ENCODE results near the gene CLSTN3. TPM values are rescaled to one million over a fixed set of nuclear protein-coding genes. Genes with fewer than 3 reads are reported as not detected.

Gene CLSTN3
- total and polyA plus RNA-seq, 12 donors: 3.7 to 16.8 (median 6.0) TPM

DNA sequence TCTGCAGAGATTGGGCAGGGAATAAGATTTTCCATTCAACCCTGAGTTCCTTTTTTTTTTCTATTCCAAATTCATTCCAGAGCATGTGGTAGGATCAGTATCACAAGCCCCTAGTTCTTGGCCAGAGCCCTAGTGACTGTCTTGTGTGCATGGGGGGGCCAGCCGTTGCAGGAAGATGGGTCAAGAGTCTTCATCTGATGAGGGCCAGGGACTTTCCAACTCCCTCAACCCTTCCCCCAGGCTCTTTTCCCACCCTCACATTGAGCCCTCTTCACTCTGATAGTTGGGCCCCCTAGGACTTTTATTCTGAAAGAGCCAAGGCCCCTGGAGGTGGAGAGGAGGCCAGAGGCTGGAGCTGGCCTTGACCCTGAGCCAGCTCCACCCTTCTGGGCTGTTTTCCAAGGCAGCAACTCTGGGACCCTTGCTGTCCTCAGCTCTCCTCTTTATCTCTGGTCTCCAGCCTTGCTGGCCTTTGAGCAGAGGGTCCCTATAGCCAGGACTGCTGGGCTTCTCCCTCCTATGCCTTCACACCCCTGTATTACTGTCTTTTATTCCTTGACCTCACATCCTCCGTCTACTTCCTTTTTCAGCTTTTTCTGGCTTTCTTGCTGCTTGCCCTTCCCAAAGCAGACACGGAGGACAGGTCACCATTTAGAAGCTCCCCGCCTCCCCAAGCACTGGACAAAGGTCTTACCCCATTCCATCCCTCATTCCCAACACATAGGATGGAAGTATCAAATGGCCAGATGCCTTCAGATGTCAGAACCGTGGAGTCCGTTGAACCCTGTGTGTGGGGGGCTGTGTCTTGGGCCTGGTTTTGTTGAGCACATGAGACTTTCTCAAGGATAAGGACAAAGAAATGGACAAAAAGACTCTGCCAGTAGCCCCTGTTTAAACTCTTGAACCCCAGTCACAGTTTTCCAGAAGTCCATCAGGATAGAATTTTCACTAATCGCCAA, 7.1 kb upstream of the CLSTN3 start:
- ATAC-seq (peak; percentile 46 to 72 (median 58)), DNase-seq (peak in 1 of 2 donors; percentile 62)
- Histone ChIP-seq H3K27me3 (no peaks in the 10 kb centered on the region), H3K36me3 (peaks cover 0 to 2% (median 0%) of the 10 kb centered on the region in 9 donors), H3K9me3 (no peaks in the 10 kb centered on the region), H3K4me1 (peaks cover 0 to 22% (median 15%) of the 10 kb centered on the region in 9 donors), H3K27ac (peak overlapping the region in 7 of 10 donors; percentile 23 to 67 (median 45)), H3K4me3 (no peak overlapping the region)
- intact Hi-C loops (cut with DNase I): no loop called here
- 55 to 58% methylated on average over 7 of the region's 7 CpGs for WGBS, 2 donors
- TF ChIP-seq, protein P1, sequence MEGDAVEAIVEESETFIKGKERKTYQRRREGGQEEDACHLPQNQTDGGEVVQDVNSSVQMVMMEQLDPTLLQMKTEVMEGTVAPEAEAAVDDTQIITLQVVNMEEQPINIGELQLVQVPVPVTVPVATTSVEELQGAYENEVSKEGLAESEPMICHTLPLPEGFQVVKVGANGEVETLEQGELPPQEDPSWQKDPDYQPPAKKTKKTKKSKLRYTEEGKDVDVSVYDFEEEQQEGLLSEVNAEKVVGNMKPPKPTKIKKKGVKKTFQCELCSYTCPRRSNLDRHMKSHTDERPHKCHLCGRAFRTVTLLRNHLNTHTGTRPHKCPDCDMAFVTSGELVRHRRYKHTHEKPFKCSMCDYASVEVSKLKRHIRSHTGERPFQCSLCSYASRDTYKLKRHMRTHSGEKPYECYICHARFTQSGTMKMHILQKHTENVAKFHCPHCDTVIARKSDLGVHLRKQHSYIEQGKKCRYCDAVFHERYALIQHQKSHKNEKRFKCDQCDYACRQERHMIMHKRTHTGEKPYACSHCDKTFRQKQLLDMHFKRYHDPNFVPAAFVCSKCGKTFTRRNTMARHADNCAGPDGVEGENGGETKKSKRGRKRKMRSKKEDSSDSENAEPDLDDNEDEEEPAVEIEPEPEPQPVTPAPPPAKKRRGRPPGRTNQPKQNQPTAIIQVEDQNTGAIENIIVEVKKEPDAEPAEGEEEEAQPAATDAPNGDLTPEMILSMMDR (IDR thresholded peaks at IDR 0.05): no peak

GRCh38 chr12:7123806-7124522, 6.2 kb upstream of the CLSTN3 start:
- intact Hi-C loops (cut with DNase I): no loop called here
- no peaks in the 10 kb centered on the region for H3K9me3 ChIP-seq
- no peaks in the 10 kb centered on the region for H3K36me3 ChIP-seq
- DNase-seq: no peak
- whole genome bisulfite sequencing, 2 donors: 61 to 69% methylated on average over 11 of the region's 11 CpGs
- peaks cover 2 to 31% (median 22%) of the 10 kb centered on the region in 9 donors for H3K4me1 ChIP-seq
- H3K27ac ChIP-seq: peak overlapping the region in 4 of 10 donors; percentile 34 to 67 (median 48)
- no peak for ATAC-seq
- H3K4me3 ChIP-seq: no peak overlapping the region
- TF ChIP-seq, protein P1 (IDR thresholded peaks at IDR 0.05): no peak
- peaks cover 0 to 7% (median 0%) of the 10 kb centered on the region in 7 donors for H3K27me3 ChIP-seq

GRCh38 chr12:7125632-7126227, 4.4 kb upstream of the CLSTN3 start:
- TF ChIP-seq, protein P1 (IDR thresholded peaks at IDR 0.05): no peak
- WGBS, 2 donors: 72 to 88% methylated on average over 4 of the region's 4 CpGs

More at GRCh38 chr12:7125632-7126227, 4.4 kb upstream of the CLSTN3 start:
- DNase-seq: no peak
- no peak overlapping the region for H3K27ac ChIP-seq
- H3K9me3 ChIP-seq: no peaks in the 10 kb centered on the region
- no peaks in the 10 kb centered on the region for H3K36me3 ChIP-seq
- peaks cover 0 to 25% (median 0%) of the 10 kb centered on the region in 7 donors for H3K27me3 ChIP-seq
- ATAC-seq: no peak
- intact Hi-C loops (cut with DNase I): no loop called here
- peaks cover 10 to 48% (median 35%) of the 10 kb centered on the region in 9 donors for H3K4me1 ChIP-seq
- no peak overlapping the region for H3K4me3 ChIP-seq

All from heart right ventricle (tissue), 16 donors.